K562 (cell line): ENCODE data around the gene ZNF189. TPM values are rescaled to one million over a fixed set of nuclear protein-coding genes. Genes with fewer than 3 reads are reported as not detected.

Experiments
- ATAC-seq: fragments of 200-7000 bp; cut with Tn5 transposase; 3 replicates; pipeline ENCODE4 v1.9.1; 2020; ENCODE audit warnings: moderate library complexity
- BruUV-seq: library from RNA; stranded (reverse); fragments of 400-500 nt; replicated peaks from 2 replicates; lab custom pipeline; 2021; lab: Mats Ljungman, UMichigan
- CTCF ChIA-PET: fragments of 300-600 bp; formaldehyde crosslinking; extraction: SDS; loops from one replicate; lab custom pipeline; 2021; ENCODE audit warnings: low intra/inter-chr PET ratio; lab: Yijun Ruan, JAX
- POLR2A ChIA-PET: fragments of 300-600, 350-650 bp; sonication (Branson Sonifier 250); formaldehyde crosslinking; extraction: SDS; loops from one replicate; lab custom pipeline; 2021; ENCODE audit warnings: antibody characterized with exemption, inconsistent platforms; lab: Yijun Ruan, JAX
- DNase-seq, 4 experiments: peaks; one replicate each; pipeline versions ENCODE4 v3.0.0 to v3.0.0-alpha.2; 2011 to 2018; ENCODE audit warnings: low spot score in 3 of 4, mixed read lengths in 3 of 4; ENCODE audit errors: extremely low read depth in 1 of 4
- FAIRE-seq: peaks from 2 replicates; lab custom pipeline; 2011; peaks lifted over from hg19 to GRCh38; lab: Jason Lieb, UNC
- H2AFZ ChIP-seq: 2 replicates; pipeline ENCODE4 v1.6.0; 2011; ENCODE audit warnings: low read depth, low read length, control low read depth, inconsistent platforms
- H3K27ac ChIP-seq: fragments of 200-600 bp; 3 replicates; pipeline ENCODE4 v1.8.0; 2011; ENCODE audit warnings: low read depth, mild to moderate bottlenecking, control low read depth, inconsistent platforms, low read length, moderate library complexity, mixed read lengths; ENCODE audit errors: extremely low read depth
- H3K27me3 ChIP-seq, 2 experiments: fragments of 300-600 bp in 1 of 2; 2 replicates in 1 of 2; 3 replicates in 1 of 2; pipeline versions ENCODE4 v1.6.0 to v1.8.0; 2011; ENCODE audit warnings: inconsistent platforms in 2 of 2, low read length in 2 of 2, mild to moderate bottlenecking in 1 of 2, mixed read lengths in 1 of 2, moderate library complexity in 1 of 2; ENCODE audit not compliant: control insufficient read depth in 2 of 2, insufficient read depth in 2 of 2
- H3K36me3 ChIP-seq: fragments of 300-600 bp; 3 replicates; pipeline ENCODE4 v1.8.0; 2011; ENCODE audit warnings: mild to moderate bottlenecking, low read length, inconsistent platforms; ENCODE audit not compliant: control insufficient read depth, insufficient read depth
- H3K4me1 ChIP-seq, 2 experiments: fragments of 200-600 bp in 1 of 2; replicated peaks in 1 of 2; 2 replicates in 1 of 2; 3 replicates in 1 of 2; pipeline versions ENCODE4 v1.5.1 to v1.8.0; 2011; ENCODE audit warnings: inconsistent platforms in 2 of 2, low read length in 2 of 2, mild to moderate bottlenecking in 1 of 2, mixed read lengths in 1 of 2, moderate library complexity in 1 of 2; ENCODE audit not compliant: control insufficient read depth in 2 of 2, insufficient read depth in 2 of 2
- H3K4me2 ChIP-seq: 2 replicates; pipeline ENCODE4 v1.6.1; 2011; ENCODE audit warnings: low read length, control low read depth, inconsistent platforms, mixed read lengths; ENCODE audit not compliant: insufficient read depth
- H3K4me3 ChIP-seq: fragments of 200-600 bp; sonication (generic), shearing (Covaris generic); 2 replicates; pipeline ENCODE4 v1.5.1; 2016; ENCODE audit warnings: control low read depth, inconsistent platforms
- H3K79me2 ChIP-seq: fragments of 200-600 bp; 3 replicates; pipeline ENCODE4 v1.8.0; 2011; ENCODE audit warnings: low read length, inconsistent platforms; ENCODE audit not compliant: control insufficient read depth, insufficient read depth
- H3K9ac ChIP-seq, 2 experiments: 2 replicates each; pipeline versions ENCODE4 v1.6.0 to v1.6.1; 2011; ENCODE audit warnings: low read depth in 2 of 2, low read length in 2 of 2, control low read depth in 1 of 2, inconsistent platforms in 1 of 2, mild to moderate bottlenecking in 1 of 2, mixed read lengths in 1 of 2; ENCODE audit not compliant: insufficient read depth in 1 of 2
- H3K9me1 ChIP-seq: one replicate; pipeline ENCODE4 v1.6.0; 2011; ENCODE audit warnings: inconsistent platforms, mild to moderate bottlenecking, low read length, moderate library complexity; ENCODE audit not compliant: control insufficient read depth, insufficient read depth
- H3K9me3 ChIP-seq: replicated peaks from 2 replicates; pipeline ENCODE4 v1.5.1; 2011; ENCODE audit warnings: low read depth, low read length, inconsistent platforms; ENCODE audit not compliant: control insufficient read depth, insufficient read depth
- H4K20me1 ChIP-seq: replicated peaks from 2 replicates; pipeline ENCODE4 v1.6.1; 2011; ENCODE audit warnings: low read length, inconsistent platforms, mixed read lengths; ENCODE audit not compliant: control insufficient read depth, insufficient read depth
- FOXP1 ChIP-seq: sonication (generic); formaldehyde crosslinking; IDR thresholded peaks from 2 replicates; pipeline ENCODE4 v1.8.0; 2022; ENCODE audit warnings: mild to moderate bottlenecking, missing genetic modification reagents
- HDAC8 ChIP-seq: fragments of 450-650 bp; IDR thresholded peaks from 2 replicates; pipeline ENCODE4 v1.6.1; 2016; ENCODE audit warnings: mild to moderate bottlenecking, missing genetic modification characterization, moderate library complexity, missing compliant biosample characterization
- HINFP ChIP-seq: fragments of 450-650 bp; conservative IDR thresholded peaks from 2 replicates; pipeline ENCODE4 v1.6.1; 2016; ENCODE audit warnings: missing genetic modification characterization, low read depth, mild to moderate bottlenecking, control low read depth, missing compliant biosample characterization
- HLTF ChIP-seq: fragments of 450-650 bp; IDR thresholded peaks from 2 replicates; pipeline ENCODE4 v1.6.1; 2016
- ZNF354B ChIP-seq: fragments of 250-450 bp; sonication (Bioruptor Pico); IDR thresholded peaks from 2 replicates; pipeline ENCODE4 v1.4.0; 2020
- ZNF589 ChIP-seq: fragments of 200-800 bp; sonication (Bioruptor generic); IDR thresholded peaks from 2 replicates; pipeline ENCODE4 v1.6.1; 2016; ENCODE audit warnings: low read depth, missing genetic modification characterization, missing compliant biosample characterization
- WGBS: fragments of 100-300 bp; shearing (Covaris generic); methylation state at CpG from one replicate; pipeline ENCODE4 v1.1.6; 2016; ENCODE audit warnings: low coverage, mixed read lengths; ENCODE audit not compliant: insufficient coverage; ENCODE audit errors: missing lambda C conversion rate; 5-methylcytosine and 5-hydroxymethylcytosine counted together
- in situ Hi-C: fragments of 300-500 bp; cut with MboI; formaldehyde crosslinking; loops from 4 replicates; pipeline ENCODE4 v1.15.0; 2018; ENCODE audit warnings: inconsistent platforms, mixed read lengths
- intact Hi-C: fragments of 100-400 bp; cut with micrococcal nuclease; formaldehyde crosslinking; loops from 2 replicates; pipeline ENCODE4 v1.14.2; 2022
- polyA plus RNA-seq, 8 experiments: library from polyadenylated mRNA; depleted of rRNA in 4 of 8; stranded (reverse) in 5 of 8; unstranded in 3 of 8; fragments of >200 nt; fragmentation: Nextera tagmentation in 2 of 8; fragmentation: Illumina TruSeq in 1 of 8; extraction: Ambion mirVana in 2 of 8; extraction: Trizol in 1 of 8; gene quantifications; 2 replicates each; pipeline versions ENCODE4 v1.2.1 to v1.2.3, GENCODE V29; 2011 to 2014; ENCODE audit warnings: inconsistent platforms in 1 of 8, missing spikeins in 1 of 8
- total RNA-seq, 7 experiments: library from RNA; depleted of rRNA in 6 of 7; stranded (reverse); fragments of >200 nt in 6 of 7; fragmentation: Illumina TruSeq in 2 of 7; extraction: Trizol in 2 of 7; gene quantifications; 2 replicates each; pipeline versions ENCODE4 v1.2.1 to v1.2.3, GENCODE V29; 2011 to 2021; ENCODE audit warnings: low replicate concordance in 1 of 7
- TF ChIP-seq, protein P1 (sequence below), 2 experiments: fragments of 450-650 bp; conservative IDR thresholded peaks; 2 replicates each; pipeline ENCODE4 v1.6.1; 2017; ENCODE audit warnings: mild to moderate bottlenecking in 2 of 2, moderate library complexity in 2 of 2
- TF ChIP-seq, protein P2 (sequence below): fragments of 200-600 bp; sonication (generic); IDR thresholded peaks from one replicate; pipeline ENCODE4 v1.6.1; 2012; ENCODE audit warnings: mild to moderate bottlenecking, low read depth, low read length, inconsistent platforms

The ZNF189 gene
- total and polyA plus RNA-seq, 9 of the 15 experiments (the other 6 are each of a cell fraction or from before 2014, with no cell fraction given): 2.4 to 15.3 (median 6.4) TPM

- intact Hi-C loops (no loop called here), in situ Hi-C loops (no loop called here)
- DNase-seq (no peak), FAIRE-seq (no peak), ATAC-seq (no peak)
- WGBS: 0% methylated on average over 2 of the region's 2 CpGs
- Histone ChIP-seq H3K9me1 (no peaks in the 10 kb centered on the region), H2AFZ (no peak within 1 kb of the TSS), H3K4me1 (no peaks in the 10 kb centered on the region), H3K79me2 (no peaks in the 10 kb centered on the region), H3K27me3 (peaks cover 5 to 11% of the 10 kb centered on the region in 2 experiments; a peak in 4 of 5 replicates), H3K36me3 (no peaks in the 10 kb centered on the region), H3K9ac (no peak within 1 kb of the TSS), H3K4me3 (no peak within 1 kb of the TSS), H3K9me3 (no peaks in the 10 kb centered on the region), H4K20me1 (no peaks in the 10 kb centered on the region), H3K27ac (no peak within 1 kb of the TSS), H3K4me2 (no peak within 1 kb of the TSS)
- ChIA-PET CTCF (no interaction called here), POLR2A (interaction anchor here (0.6 kb wide), 1 partner anchor 102 kb away, joined by 5 read pairs; no protein-coding TSS in a partner anchor)
- BruUV-seq: no TSS peak
- TF ChIP-seq HDAC8 (tag): no peak
- no peak for TF ChIP-seq HINFP (tag)
- TF ChIP-seq FOXP1 (CRISPR knock-in tag): no peak
- no peak for TF ChIP-seq ZNF589 (CRISPR knock-in tag)
- TF ChIP-seq HLTF: no peak
- TF ChIP-seq, protein P1, sequence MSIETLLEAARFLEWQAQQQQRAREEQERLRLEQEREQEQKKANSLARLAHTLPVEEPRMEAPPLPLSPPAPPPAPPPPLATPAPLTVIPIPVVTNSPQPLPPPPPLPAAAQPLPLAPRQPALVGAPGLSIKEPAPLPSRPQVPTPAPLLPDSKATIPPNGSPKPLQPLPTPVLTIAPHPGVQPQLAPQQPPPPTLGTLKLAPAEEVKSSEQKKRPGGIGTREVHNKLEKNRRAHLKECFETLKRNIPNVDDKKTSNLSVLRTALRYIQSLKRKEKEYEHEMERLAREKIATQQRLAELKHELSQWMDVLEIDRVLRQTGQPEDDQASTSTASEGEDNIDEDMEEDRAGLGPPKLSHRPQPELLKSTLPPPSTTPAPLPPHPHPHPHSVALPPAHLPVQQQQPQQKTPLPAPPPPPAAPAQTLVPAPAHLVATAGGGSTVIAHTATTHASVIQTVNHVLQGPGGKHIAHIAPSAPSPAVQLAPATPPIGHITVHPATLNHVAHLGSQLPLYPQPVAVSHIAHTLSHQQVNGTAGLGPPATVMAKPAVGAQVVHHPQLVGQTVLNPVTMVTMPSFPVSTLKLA (conservative IDR thresholded peaks at IDR 0.05): no peak
- no peak for TF ChIP-seq ZNF354B
- TF ChIP-seq, protein P2, sequence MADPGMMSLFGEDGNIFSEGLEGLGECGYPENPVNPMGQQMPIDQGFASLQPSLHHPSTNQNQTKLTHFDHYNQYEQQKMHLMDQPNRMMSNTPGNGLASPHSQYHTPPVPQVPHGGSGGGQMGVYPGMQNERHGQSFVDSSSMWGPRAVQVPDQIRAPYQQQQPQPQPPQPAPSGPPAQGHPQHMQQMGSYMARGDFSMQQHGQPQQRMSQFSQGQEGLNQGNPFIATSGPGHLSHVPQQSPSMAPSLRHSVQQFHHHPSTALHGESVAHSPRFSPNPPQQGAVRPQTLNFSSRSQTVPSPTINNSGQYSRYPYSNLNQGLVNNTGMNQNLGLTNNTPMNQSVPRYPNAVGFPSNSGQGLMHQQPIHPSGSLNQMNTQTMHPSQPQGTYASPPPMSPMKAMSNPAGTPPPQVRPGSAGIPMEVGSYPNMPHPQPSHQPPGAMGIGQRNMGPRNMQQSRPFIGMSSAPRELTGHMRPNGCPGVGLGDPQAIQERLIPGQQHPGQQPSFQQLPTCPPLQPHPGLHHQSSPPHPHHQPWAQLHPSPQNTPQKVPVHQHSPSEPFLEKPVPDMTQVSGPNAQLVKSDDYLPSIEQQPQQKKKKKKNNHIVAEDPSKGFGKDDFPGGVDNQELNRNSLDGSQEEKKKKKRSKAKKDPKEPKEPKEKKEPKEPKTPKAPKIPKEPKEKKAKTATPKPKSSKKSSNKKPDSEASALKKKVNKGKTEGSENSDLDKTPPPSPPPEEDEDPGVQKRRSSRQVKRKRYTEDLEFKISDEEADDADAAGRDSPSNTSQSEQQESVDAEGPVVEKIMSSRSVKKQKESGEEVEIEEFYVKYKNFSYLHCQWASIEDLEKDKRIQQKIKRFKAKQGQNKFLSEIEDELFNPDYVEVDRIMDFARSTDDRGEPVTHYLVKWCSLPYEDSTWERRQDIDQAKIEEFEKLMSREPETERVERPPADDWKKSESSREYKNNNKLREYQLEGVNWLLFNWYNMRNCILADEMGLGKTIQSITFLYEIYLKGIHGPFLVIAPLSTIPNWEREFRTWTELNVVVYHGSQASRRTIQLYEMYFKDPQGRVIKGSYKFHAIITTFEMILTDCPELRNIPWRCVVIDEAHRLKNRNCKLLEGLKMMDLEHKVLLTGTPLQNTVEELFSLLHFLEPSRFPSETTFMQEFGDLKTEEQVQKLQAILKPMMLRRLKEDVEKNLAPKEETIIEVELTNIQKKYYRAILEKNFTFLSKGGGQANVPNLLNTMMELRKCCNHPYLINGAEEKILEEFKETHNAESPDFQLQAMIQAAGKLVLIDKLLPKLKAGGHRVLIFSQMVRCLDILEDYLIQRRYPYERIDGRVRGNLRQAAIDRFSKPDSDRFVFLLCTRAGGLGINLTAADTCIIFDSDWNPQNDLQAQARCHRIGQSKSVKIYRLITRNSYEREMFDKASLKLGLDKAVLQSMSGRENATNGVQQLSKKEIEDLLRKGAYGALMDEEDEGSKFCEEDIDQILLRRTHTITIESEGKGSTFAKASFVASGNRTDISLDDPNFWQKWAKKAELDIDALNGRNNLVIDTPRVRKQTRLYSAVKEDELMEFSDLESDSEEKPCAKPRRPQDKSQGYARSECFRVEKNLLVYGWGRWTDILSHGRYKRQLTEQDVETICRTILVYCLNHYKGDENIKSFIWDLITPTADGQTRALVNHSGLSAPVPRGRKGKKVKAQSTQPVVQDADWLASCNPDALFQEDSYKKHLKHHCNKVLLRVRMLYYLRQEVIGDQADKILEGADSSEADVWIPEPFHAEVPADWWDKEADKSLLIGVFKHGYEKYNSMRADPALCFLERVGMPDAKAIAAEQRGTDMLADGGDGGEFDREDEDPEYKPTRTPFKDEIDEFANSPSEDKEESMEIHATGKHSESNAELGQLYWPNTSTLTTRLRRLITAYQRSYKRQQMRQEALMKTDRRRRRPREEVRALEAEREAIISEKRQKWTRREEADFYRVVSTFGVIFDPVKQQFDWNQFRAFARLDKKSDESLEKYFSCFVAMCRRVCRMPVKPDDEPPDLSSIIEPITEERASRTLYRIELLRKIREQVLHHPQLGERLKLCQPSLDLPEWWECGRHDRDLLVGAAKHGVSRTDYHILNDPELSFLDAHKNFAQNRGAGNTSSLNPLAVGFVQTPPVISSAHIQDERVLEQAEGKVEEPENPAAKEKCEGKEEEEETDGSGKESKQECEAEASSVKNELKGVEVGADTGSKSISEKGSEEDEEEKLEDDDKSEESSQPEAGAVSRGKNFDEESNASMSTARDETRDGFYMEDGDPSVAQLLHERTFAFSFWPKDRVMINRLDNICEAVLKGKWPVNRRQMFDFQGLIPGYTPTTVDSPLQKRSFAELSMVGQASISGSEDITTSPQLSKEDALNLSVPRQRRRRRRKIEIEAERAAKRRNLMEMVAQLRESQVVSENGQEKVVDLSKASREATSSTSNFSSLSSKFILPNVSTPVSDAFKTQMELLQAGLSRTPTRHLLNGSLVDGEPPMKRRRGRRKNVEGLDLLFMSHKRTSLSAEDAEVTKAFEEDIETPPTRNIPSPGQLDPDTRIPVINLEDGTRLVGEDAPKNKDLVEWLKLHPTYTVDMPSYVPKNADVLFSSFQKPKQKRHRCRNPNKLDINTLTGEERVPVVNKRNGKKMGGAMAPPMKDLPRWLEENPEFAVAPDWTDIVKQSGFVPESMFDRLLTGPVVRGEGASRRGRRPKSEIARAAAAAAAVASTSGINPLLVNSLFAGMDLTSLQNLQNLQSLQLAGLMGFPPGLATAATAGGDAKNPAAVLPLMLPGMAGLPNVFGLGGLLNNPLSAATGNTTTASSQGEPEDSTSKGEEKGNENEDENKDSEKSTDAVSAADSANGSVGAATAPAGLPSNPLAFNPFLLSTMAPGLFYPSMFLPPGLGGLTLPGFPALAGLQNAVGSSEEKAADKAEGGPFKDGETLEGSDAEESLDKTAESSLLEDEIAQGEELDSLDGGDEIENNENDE: no peak
Observed at GRCh38 chr9:101435601-101436079, 37.0 kb downstream of the ZNF189 start, which contains the start of gene ALDOB. ALDOB (minus strand) TSS chr9:101435774; CDS start chr9:101430887, 4,887 bp downstream.
